ENCODE measurements around the gene RTP5.

Gene RTP5

GRCh38 chr2:241890524-241891235, 21.2 kb downstream of the RTP5 start:
- no peak for DNase-seq

GRCh38 chr2:241891315-241891987, 21.9 kb downstream of the RTP5 start:
- DNase-seq, result no peak

- DNase-seq, result no peak
Measured at GRCh38 chr2:241891988-241892298, 22.4 kb downstream of the RTP5 start.

GRCh38 chr2:241892299-241893137, 23.0 kb downstream of the RTP5 start:
- no peak for DNase-seq

GRCh38 chr2:241893265-241893664, 23.7 kb downstream of the RTP5 start:
- no peak for DNase-seq

- no peak for DNase-seq
Measured at GRCh38 chr2:241894056-241894641, 24.6 kb downstream of the RTP5 start.

- DNase-seq, result no peak
Measured at GRCh38 chr2:241894681-241895426, 25.3 kb downstream of the RTP5 start.

- DNase-seq, result no peak
Measured at GRCh38 chr2:241895427-241895711, 25.8 kb downstream of the RTP5 start.

GRCh38 chr2:241895712-241896641, 26.4 kb downstream of the RTP5 start:
- no peak for DNase-seq

- DNase-seq, result no peak
Measured at GRCh38 chr2:241896746-241897201, 27.2 kb downstream of the RTP5 start.

- no peak for DNase-seq
Measured at GRCh38 chr2:241897231-241897916, 27.8 kb downstream of the RTP5 start.

GRCh38 chr2:241898463-241899270, 29.1 kb downstream of the RTP5 start:
- no peak for DNase-seq

GRCh38 chr2:241900251-241901017, 30.9 kb downstream of the RTP5 start:
- DNase-seq, result no peak

- DNase-seq, result no peak
Measured at GRCh38 chr2:241901018-241901380, 31.5 kb downstream of the RTP5 start.

GRCh38 chr2:241901500-241902351, 32.2 kb downstream of the RTP5 start:
- DNase-seq, result no peak

GRCh38 chr2:241902357-241902991, 32.9 kb downstream of the RTP5 start:
- DNase-seq, result no peak

- DNase-seq, result no peak
Measured at GRCh38 chr2:241903121-241904010, 33.8 kb downstream of the RTP5 start.
